22Rv1 (cell line): Measurements from ENCODE around the gene LPAR1.

Experiments used
- ZFX ChIP-seq: fragments of 450-650 bp; IDR thresholded peaks from 2 replicates; pipeline ENCODE4 v1.6.1; 2017; ENCODE audit warnings: antibody characterized with exemption, borderline replicate concordance
- TF ChIP-seq, protein P1 (sequence below): fragments of 450-650 bp; IDR thresholded peaks from 2 replicates; pipeline ENCODE4 v1.5.1; 2017; ENCODE audit warnings: mild to moderate bottlenecking

DNA sequence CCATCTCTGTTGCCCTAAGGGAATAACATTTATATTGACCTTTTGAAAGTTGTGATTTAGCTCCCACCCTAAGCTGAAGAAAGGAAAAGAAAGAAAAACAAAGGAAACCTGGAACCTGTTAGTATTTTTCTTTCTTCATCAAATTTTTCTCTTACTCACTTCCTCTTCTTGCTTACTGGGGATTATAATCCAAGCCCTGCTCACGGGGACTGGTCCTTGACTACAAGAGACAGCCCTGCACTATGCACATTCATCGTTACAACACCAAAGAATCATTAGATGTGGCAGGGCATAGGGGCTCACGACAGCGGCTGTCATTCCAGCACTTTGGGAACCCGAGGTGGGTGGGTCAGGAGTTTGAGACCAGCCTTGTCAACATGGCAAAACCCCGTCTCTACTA is 37.8 kb upstream of the LPAR1 start:
- TF ChIP-seq, protein P1, sequence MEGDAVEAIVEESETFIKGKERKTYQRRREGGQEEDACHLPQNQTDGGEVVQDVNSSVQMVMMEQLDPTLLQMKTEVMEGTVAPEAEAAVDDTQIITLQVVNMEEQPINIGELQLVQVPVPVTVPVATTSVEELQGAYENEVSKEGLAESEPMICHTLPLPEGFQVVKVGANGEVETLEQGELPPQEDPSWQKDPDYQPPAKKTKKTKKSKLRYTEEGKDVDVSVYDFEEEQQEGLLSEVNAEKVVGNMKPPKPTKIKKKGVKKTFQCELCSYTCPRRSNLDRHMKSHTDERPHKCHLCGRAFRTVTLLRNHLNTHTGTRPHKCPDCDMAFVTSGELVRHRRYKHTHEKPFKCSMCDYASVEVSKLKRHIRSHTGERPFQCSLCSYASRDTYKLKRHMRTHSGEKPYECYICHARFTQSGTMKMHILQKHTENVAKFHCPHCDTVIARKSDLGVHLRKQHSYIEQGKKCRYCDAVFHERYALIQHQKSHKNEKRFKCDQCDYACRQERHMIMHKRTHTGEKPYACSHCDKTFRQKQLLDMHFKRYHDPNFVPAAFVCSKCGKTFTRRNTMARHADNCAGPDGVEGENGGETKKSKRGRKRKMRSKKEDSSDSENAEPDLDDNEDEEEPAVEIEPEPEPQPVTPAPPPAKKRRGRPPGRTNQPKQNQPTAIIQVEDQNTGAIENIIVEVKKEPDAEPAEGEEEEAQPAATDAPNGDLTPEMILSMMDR, result no peak
- no peak for TF ChIP-seq ZFX
